SK-N-SH (cell line): ENCODE measurements around the gene CRTC3.

ENCODE experiments used
- CHD2 ChIP-seq: fragments of 150-350 bp; IDR thresholded peaks from 2 replicates; pipeline ENCODE4 v1.6.1; 2018; ENCODE audit warnings: low read length; ENCODE audit not compliant: partially characterized antibody
- CTCF ChIP-seq: fragments of 200-600 bp; sonication (generic); IDR thresholded peaks from 2 replicates; pipeline ENCODE4 v1.6.1; 2017; ENCODE audit warnings: antibody characterized with exemption, mild to moderate bottlenecking, moderate library complexity
- ELF1 ChIP-seq: IDR thresholded peaks from 2 replicates; pipeline ENCODE4 v1.4.0; 2012
- EZH2phosphoT487 ChIP-seq: fragments of 200-600 bp; sonication (generic); IDR thresholded peaks from 2 replicates; pipeline ENCODE4 v1.6.1; 2017; ENCODE audit warnings: low read depth, mixed run types, mild to moderate bottlenecking, antibody characterized with exemption, moderate library complexity, borderline replicate concordance
- MAX ChIP-seq: IDR thresholded peaks from 2 replicates; pipeline ENCODE4 v1.4.0; 2012; ENCODE audit warnings: low read depth
- MEF2A ChIP-seq: IDR thresholded peaks from 2 replicates; pipeline ENCODE4 v1.4.0; 2012; ENCODE audit warnings: low read depth, borderline replicate concordance
- MXI1 ChIP-seq: IDR thresholded peaks from 2 replicates; pipeline ENCODE4 v1.6.1; 2012; ENCODE audit warnings: mild to moderate bottlenecking, low read depth, low read length, improper control_type of control experiment
- PBX3 ChIP-seq: IDR thresholded peaks from 2 replicates; pipeline ENCODE4; 2012
- POLR2AphosphoS5 ChIP-seq: IDR thresholded peaks from 2 replicates; pipeline ENCODE4 v1.6.1; 2012; ENCODE audit warnings: low read depth, low read length
- RAD21 ChIP-seq: IDR thresholded peaks from 2 replicates; pipeline ENCODE4 v1.6.1; 2012; ENCODE audit warnings: mild to moderate bottlenecking, low read length
- TAF1 ChIP-seq: IDR thresholded peaks from 2 replicates; pipeline ENCODE4 v1.6.1; 2012; ENCODE audit warnings: low read depth, mild to moderate bottlenecking, low read length, moderate library complexity, borderline replicate concordance
- YY1 ChIP-seq: IDR thresholded peaks from 2 replicates; pipeline ENCODE4 v1.4.0; 2012; ENCODE audit warnings: low read depth, mild to moderate bottlenecking
- ZBTB33 ChIP-seq: IDR thresholded peaks from 2 replicates; pipeline ENCODE4 v1.4.0; 2012; ENCODE audit warnings: low read depth, borderline replicate concordance

- TF ChIP-seq CTCF (no peak), RAD21 (no peak), ZBTB33 (no peak), YY1 (no peak), TAF1 (no peak), POLR2AphosphoS5 (no peak), MXI1 (no peak), ELF1 (no peak), MAX (no peak), MEF2A (no peak), EZH2phosphoT487 (no peak), PBX3 (no peak), CHD2 (no peak)
These were observed 40.9 kb downstream of the CRTC3 start for GRCh38 chr15:90570643-90571042.
